ENCODE data around the gene FGF19. TPM values are rescaled to one million over a fixed set of nuclear protein-coding genes. Genes with fewer than 3 reads are reported as not detected.
"Not testable (repeated sequence)": the region's sequence is repeated elsewhere in the genome, so short reads cannot be mapped to it uniquely, and the experiment has no call there.

The FGF19 gene
- polyA plus RNA-seq, 4 donors: 0.43 to 2.3 (median 1.1) TPM

DNA sequence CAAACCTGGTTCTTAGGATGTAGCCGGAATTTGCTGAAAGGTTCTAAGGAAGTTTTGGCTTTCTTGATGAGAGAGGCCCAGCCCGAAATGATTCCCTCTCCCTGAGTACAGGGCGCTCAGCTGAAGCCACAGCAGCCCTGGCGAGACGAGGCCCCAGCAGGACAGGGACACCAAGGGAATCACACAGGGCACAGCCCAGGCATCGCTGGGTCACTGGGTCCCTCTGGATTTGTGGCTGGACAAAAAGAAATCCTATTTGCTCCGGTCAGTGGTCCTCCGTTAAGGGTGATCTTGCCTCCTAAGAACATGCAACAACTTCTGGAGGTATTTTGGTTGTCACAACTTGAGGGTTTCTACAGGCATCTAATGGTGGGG lies 6.4 kb downstream of the FGF19 start:
- DNase-seq (ENCODE audit: low read depth in 4 of 4, low spot score in 2 of 4): no peak

DNA sequence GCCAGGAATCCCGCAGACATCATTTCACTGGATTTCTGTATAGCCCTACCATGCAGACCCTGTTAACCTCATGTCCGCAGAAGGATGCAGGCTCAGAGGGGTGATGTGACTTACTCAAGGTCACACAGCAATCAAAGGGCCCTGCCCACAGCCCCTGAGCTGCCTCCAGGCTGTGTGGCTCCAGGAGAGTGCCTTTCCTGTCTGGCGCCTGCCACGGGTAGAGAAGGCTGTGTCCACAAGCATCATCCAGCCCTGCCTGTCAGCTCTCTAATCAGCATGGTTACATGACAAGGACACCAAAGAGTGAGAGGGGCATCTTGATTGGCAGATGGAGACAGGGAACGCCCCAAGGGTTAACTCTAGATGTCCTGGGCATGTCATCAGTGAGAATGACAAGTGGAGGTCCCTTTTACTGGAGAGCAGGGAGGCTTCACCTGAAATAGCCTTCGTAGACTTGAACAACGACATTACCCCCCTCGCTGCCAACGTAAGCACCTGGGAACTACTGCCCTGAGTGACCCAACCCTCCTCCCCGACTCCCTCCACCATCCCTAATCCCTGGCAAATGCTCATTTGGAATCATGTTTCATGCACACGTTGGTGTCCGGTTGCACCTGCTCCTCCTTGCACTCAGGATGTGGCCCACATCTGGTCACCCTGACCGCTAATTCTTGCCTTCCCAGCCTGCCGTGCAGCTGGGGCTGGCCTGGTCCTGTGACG lies 6.9 kb downstream of the FGF19 start:
- no peak for DNase-seq (ENCODE audit: low read depth in 4 of 4, low spot score in 2 of 4)

DNA sequence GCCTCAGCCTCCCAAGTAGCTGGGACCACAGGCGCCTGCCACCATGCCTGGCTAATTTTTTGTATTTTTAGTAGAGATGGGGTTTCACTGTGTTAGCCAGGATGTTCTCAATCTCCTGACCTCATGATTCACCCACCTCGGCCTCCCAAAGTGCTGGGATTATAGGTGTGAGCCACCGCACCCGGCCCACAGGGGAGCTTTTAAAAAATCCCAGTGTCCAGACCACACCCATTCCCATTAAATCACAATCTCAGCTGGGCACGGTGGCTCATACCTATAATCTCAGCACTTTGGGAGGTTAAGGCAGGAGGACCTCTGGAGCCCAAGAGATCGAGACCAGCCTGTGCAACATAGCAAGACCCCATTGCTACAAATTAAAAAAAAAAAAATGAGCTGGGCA lies 7.8 kb downstream of the FGF19 start:
- DNase-seq (ENCODE audit: low read depth in 4 of 4, low spot score in 2 of 4): not testable (repeated sequence)

DNA sequence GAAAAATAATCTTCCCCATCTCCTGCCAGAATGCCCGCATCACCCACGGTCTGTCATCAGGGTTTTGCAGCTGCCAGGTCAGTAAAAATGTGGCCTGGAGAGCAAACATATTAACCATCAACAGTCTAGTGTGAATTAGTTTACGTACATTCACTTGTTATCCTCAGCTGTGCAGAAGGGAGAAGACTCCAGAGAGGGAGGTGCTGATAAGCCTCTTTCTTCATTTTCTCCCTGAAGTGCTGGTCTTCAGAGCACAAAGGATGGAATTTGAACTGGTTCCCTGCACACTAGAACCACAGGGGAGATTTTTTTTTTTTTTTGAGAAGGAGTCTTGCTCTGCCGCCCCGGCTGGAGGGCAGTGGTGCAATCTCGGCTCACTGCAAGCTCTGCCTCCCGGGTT lies 8.2 kb downstream of the FGF19 start:
- no peak for DNase-seq (ENCODE audit: low read depth in 4 of 4, low spot score in 2 of 4)

DNA sequence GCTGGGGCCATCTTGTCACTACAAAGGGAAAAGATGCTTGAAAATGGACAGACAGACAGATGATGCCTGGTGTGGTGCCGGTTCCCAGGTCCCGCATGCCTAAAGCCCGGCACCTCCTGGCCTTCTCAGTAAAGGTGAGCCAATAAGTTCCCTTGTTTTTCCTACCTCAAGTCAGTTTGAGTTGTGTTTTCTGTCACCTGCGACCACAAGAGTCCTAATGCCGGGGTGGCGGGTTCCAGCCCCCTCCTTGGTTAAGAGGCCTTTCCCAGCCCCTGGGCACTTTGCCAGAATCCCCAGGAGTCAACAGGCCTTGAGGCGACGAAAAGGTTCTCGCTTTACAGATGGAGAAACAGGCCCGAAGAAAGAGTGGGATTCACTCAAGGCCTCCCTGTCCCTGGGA lies 9.0 kb downstream of the FGF19 start:
- no peak for DNase-seq (ENCODE audit: low read depth in 4 of 4, low spot score in 2 of 4)

DNA sequence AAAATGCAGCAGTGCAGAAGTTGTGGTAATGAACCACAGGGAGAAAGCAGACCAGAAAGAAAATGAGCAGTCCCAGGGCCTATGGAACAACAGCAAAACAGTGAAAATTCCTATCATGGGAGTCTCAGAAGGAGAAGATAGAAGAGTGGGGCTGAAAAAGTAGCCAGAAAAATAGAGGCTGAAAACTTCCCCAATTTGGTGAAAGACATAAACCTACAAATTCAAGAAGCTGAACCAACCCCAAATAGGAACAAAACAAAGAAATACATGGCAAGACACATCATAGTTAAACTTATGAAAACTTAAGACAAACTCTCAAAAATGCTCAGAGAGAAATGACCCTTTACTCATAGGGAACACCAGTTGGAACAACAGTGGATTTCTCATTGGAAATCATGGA lies 11.4 kb downstream of the FGF19 start:
- DNase-seq (ENCODE audit: low read depth in 4 of 4, low spot score in 2 of 4): no peak

DNA sequence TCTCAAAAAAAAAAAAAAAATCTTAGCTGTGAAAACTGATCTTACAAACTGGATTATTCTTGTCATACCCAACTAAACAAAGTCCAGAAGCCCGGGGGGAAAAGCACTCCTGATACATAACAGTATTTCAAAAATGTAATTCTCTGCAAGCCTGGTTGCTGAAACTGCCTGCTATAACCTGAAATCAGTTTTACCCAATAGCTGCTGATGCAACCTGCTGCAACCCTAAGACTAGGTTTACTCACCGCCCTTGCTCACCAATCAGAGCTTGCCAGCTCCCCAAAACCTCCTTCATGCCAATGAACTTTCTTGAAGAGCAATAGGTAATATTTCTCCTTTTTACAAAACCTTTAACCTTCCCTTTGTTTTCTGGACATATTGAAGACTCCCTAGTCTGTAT lies 12.4 kb downstream of the FGF19 start:
- DNase-seq (ENCODE audit: low read depth in 4 of 4, low spot score in 2 of 4): no peak

DNA sequence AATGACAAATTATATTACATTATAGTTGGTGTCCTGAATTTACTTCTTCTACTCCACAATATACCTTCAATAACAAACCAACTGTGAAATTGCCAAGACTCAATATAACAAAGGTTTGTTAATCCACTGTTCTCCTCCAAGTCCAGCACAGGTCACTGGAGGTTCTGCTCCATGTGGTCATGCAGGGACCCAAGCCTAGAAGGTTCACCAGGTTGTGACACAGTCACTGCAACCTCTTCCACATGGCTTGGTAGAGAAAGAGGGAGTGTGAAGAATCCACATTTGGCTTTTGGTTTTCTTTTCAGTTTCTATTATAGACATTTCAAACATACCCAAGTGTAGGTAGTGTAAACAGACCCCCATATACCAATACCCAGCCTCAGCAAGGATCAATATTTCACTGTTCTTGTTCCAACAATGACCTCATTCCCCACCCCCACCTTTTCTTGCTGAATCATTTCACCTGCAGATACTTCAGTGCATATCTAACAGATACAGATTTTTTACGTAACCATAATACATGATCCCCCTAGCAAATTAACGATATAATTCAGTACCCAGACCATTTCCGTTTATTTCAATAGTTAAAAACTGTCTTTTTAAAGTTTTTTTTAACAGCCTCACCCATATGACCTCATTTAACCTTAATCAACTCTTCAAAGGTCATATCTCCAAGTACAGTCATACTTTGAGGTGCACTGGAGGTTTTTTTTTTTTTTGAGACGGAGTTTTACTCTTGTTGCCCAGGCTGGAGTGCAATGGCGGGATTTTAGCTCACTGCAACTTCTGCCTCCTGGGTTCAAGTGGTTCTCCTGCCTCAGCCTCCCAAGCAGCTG lies 14.1 kb downstream of the FGF19 start:
- no peak for DNase-seq (ENCODE audit: low read depth in 4 of 4, low spot score in 2 of 4)

DNA sequence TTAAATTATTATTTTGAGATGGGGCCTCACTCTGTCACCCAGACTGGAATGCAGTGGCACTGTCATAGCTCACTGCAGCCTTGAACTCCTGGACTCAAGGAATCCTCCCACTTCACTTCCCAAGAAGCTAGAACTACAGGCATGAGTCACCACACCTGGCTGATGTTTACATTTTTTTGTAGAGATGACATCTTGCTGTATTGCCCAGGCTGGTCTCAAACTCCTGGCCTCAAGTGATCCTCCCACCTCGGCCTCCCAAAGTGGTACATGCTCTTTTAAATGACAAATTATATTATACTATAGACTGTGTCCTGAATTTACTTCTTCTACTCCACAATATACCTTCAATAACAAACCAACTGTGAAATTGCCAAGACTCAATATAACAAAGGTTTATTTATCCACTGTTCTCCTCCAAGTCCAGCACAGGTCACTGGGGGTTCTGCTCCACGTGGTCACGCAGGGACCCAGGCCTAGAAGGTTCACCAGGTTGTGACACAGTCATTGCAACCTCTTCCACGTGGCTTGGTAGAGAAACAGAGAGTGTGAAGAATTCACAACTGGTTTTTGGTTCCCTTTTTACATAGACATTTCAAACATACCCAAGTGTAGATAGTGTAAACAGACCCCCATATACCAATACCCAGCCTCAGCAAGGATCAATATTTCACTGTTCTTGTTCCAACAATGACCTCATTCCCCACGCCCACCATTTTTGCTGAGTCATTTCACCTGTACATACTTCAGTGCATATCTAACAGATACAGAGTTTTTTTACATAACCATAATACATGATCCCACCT lies 15.7 kb downstream of the FGF19 start:
- DNase-seq (ENCODE audit: low read depth in 4 of 4, low spot score in 2 of 4): not testable (repeated sequence)

DNA sequence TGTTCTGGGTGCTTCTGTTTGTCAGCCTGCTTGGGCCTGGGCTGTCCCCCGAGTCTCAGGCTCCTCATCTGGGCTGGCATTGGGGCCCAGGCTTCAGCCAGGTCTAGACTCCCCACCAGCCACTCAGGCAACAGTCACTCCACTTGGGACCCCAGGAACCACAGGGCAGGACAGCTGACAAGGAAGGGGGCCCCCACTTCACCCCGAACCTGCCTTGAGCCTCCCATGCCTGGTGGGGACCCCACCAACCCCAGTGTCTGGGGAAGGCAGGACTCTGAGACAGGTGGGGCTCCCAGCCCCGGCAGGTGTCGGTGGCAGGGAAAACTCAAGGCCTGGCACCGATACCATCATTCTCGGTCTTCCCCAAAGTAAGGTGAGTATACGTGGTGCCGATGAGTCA lies 17.0 kb downstream of the FGF19 start:
- no peak for DNase-seq (ENCODE audit: low read depth in 4 of 4, low spot score in 2 of 4)

DNA sequence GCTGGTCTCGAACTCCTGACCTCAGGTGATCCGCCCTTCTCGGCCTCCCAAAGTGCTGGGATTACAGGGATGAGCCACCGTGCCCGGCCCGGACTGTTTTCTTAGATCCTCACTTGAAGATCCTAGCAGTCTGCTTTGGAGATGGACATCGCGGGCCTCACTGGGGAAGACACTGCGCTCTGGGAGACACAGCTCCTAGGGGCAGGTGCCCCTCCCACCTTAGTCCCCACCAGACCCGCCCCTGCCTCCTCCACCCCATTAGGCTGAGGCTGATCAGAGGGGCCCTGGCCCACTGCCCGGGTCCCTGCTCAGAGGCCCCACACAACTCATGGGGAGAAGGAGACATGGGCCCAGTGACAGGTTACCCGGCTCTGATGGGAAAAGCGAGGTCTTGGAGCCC lies 17.4 kb downstream of the FGF19 start:
- no peak for DNase-seq (ENCODE audit: low read depth in 4 of 4, low spot score in 2 of 4)

DNA sequence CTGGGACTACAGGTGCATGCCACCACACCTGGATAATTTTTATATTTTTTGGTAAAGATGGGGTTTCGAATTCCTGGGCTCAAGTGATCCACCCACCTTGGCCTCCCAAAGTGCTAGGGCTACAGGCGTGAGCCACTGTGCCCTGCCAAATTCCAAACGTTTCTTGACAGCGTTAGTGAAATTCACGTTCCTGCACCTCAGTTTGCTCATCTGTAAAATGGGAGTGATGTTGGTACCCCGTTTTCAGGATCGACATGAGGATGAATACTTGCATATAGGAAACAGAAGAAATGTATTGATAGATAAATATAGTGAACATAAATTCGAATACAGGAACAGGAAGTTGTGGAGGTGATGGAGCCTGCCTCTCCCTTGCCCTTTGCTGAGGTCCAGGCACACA lies 18.5 kb downstream of the FGF19 start:
- no peak for DNase-seq (ENCODE audit: low read depth in 4 of 4, low spot score in 2 of 4)

DNA sequence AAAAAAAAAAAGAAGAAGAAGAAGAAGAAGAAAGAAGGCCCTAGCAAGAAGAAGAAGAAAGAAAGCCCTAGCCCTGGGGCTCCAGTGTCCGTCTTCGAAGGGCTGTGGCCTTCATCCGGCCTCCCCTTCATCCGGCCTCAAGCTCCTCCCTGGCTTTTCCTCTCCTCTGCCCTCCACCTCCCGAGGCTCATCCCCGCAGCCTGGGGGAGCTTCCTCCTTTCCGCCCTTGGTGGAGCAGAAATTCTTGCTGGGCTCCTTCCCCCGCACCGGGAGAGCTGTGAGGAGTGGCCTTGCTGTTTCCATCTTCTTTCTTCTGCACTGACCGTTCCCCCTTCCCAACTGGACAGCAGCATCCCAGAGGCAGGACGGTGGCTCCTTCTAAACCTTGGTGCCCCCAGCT lies 19.2 kb downstream of the FGF19 start:
- DNase-seq (ENCODE audit: low read depth in 4 of 4, low spot score in 2 of 4): no peak

DNA sequence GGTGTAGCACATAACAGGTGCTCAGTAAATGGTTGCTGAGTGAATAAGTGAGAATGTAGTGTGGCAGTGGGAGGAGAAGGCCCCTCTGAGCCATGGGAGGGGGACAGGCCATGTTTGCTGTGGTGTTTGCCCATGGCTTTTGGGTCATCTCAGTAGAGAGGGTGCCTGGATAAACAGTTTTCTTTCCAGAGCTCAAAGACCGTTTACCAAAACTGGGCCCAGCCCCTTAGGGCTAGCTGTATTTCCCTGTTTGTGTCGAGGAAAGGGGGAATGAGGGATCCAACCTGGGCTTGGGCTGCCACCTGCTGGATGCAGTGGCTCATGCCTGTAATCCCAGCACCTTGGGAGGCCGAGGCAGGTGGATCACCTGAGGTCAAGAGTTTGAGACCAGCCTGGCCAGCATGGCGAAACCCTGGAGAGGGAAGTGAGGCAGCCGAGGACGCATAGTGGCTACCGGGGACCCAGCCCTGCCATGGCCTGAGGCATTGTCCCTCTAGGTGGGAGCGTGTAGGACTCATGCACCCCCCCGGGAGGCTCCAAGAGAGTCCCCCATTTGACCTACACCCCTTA lies 20.0 kb downstream of the FGF19 start:
- DNase-seq (ENCODE audit: low read depth in 4 of 4, low spot score in 2 of 4): no peak

DNA sequence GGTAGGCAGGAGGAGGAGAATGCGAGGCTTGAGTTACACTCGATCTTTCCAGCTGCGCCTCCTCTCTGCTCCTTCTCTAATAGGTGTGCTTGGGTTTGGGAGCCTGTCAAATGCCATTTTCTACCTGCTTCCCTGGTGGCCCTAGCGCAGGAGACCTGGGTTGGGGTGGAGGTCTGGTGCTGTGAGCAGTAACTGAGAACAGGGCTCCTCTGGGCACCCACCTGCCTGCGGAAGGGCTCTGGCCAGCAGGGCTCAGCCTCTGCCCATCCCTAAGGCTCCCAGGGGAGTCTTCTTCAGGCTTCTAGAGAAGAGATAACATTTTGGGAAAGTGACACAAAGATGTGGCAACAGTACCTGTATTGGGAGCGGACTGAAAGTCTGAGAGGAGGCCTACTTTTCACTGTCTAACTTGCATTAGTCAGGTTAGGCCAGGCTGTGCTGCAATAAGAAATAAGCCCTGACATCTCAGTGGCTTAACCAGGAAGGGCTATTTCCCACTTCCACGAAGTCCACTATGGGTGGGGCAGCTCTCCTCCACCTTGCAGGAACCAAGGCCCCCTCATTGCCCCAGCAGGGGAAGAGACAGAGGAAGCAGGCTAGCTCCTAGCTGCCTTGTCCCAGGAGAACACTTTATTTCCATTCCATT lies 21.0 kb downstream of the FGF19 start:
- DNase-seq (ENCODE audit: low read depth in 4 of 4, low spot score in 2 of 4): no peak

DNA sequence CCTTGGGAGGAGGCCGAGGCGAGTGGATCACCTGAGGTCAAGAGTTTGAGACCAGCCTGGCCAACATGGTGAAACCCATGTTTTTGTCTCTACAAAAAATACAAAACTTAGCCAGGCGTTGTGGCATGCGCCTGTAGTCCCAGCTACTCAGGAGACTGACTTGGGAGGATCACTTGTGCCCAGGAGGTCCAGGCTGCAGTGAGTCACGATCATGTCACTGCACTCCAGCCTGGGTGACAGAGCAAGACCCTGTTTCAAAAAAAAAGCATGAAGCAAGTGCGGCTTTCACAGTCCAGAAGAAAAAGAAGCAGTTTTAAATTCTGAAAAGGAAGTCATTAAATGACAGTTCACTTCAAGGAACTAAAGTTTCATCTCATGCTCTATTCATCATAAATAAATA lies 21.6 kb downstream of the FGF19 start:
- DNase-seq (ENCODE audit: low read depth in 4 of 4, low spot score in 2 of 4): no peak

DNA sequence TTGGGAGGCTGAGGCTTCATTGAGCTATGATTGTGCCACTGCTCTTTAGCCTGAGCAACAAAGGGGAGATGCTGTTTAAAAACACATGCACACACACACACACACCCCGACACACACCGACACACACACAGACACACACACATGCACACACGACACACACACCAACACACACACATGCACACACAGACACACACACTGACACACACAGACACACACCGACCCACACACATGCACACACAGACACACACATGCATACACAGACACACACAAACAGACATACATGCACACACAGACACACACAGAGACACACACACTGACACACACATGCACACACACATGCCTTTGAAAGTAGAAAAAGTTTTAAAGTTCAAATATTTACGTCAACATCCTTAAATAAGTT lies 23.1 kb downstream of the FGF19 start:
- no peak for DNase-seq (ENCODE audit: low read depth in 4 of 4, low spot score in 2 of 4)

DNA sequence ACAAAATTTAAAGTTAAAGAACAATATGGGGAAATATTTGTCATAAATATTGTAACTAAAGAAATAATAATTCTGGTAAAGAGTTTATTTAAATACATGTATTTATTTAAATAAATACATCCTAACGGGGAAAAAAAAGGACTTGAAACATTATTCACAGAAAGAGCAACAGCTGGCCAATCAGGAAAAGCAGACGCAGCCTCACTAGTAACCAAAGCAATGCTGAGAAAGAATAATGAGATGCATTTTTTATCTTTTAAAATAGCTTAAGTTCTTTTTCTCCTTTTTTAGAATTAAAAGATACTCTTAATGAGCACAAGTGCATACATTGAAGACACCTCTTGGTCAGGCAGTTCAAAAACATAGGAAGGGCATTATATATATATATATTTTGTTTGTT lies 26.1 kb downstream of the FGF19 start:
- no peak for DNase-seq (ENCODE audit: low read depth in 4 of 4, low spot score in 2 of 4)

DNA sequence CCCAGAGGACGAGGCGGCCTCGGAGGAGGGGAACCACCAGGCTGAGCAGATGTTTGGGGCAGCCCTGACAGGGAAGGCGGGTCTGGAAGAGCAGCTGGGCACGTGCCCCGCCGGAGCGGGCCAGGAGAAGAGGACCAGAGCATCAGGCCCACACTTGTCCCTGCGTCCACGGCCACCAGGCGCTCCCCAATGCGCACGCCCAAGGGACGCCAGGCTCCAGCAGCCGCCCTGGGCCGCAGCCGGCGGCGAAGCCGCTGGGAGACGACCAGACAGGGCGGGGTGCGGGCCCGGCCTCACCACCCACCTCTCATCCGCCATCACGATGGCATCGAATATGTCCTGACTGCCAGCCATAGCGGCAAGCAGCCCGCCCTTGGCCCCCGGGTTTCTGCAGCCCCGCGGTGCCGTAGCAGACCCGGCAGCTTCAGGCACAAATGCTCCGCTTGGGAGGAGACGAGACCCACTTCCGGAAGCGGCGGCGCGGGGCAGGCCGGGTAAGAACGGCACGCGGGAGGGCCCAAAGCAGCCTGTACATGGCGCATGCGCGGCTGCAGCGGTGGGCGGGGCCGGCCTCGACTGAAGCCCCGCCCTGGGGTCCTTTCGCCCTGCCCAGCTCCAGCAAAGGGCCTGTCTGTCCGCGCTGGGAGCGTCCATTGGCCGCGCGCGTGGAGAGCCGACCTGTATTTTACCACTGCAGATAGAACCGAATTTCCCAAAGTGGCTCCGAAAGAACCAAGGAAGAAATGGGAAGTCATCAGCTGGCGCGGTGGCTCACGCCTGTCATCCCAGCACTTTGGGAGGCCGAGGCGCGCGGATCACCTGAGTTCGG lies 28.7 kb downstream of the FGF19 start, which contains the start of gene LTO1:
Gene LTO1 (minus strand): TSS at position 468 of the 829 bp plus-strand sequence. CDS start 114 bp downstream, at position 354.
- peak; percentile 77 to 92 (median 90) for DNase-seq (ENCODE audit: low read depth in 4 of 4, low spot score in 2 of 4)
